Kidney (tissue), 14 donors: ENCODE results near the gene RBP7. TPM values are rescaled to one million over a fixed set of nuclear protein-coding genes. Genes with fewer than 3 reads are reported as not detected.

ENCODE experiments used
- DNase-seq, 5 donors: peaks; one replicate each; pipeline ENCODE4 v3.0.0-alpha.2; 2013 to 2020
- FAIRE-seq: peaks from 2 replicates; lab custom pipeline; 2012; peaks lifted over from hg19 to GRCh38; lab: Jason Lieb, UNC
- H3K27ac ChIP-seq, 2 donors: one replicate each; pipeline ENCODE4 v1.7.0; 2013; ENCODE audit warnings: low read depth in 2 of 2, low read length in 2 of 2, inconsistent platforms in 1 of 2
- H3K27me3 ChIP-seq: one replicate; pipeline ENCODE4 v1.7.1; 2013; ENCODE audit warnings: low read length, inconsistent platforms; ENCODE audit not compliant: control insufficient read depth, insufficient read depth
- H3K36me3 ChIP-seq, 3 donors: one replicate each; pipeline versions ENCODE4 v1.7.0 to v1.7.1; 2013; ENCODE audit warnings: low read length in 3 of 3, control low read depth in 1 of 3, inconsistent platforms in 1 of 3; ENCODE audit not compliant: insufficient read depth in 3 of 3, control insufficient read depth in 2 of 3
- H3K4me1 ChIP-seq, 3 donors: one replicate each; pipeline versions ENCODE4 v1.7.0 to v1.7.1; 2013; ENCODE audit warnings: low read length in 3 of 3, inconsistent platforms in 1 of 3, low read depth in 1 of 3; ENCODE audit not compliant: control insufficient read depth in 2 of 3, insufficient read depth in 2 of 3
- H3K4me3 ChIP-seq, 3 donors: one replicate each; pipeline versions ENCODE4 v1.7.0 to v1.8.1; 2013; ENCODE audit warnings: low read length in 3 of 3, control low read depth in 1 of 3, inconsistent platforms in 1 of 3
- H3K9ac ChIP-seq, 3 donors: one replicate each; pipeline versions ENCODE4 v1.7.0 to v1.7.1; 2013; ENCODE audit warnings: low read length in 3 of 3, control low read depth in 1 of 3, inconsistent platforms in 1 of 3
- H3K9me3 ChIP-seq, 3 donors: one replicate each; pipeline versions ENCODE4 v1.7.0 to v1.7.1; 2013; ENCODE audit warnings: low read length in 3 of 3, control low read depth in 1 of 3, inconsistent platforms in 1 of 3; ENCODE audit not compliant: control insufficient read depth in 2 of 3, insufficient read depth in 1 of 3
- CTCF ChIP-seq: IDR thresholded peaks from 3 replicates; pipeline ENCODE4 v1.5.1; 2012; ENCODE audit warnings: mild to moderate bottlenecking, moderate library complexity, borderline replicate concordance; ENCODE audit not compliant: insufficient read depth; ENCODE audit errors: extremely low read depth
- intact Hi-C: fragments of 100-400 bp; cut with DNase I; formaldehyde crosslinking; loops from one replicate; pipeline ENCODE4 v1.11.1; 2022
- polyA plus RNA-seq: library from polyadenylated mRNA; stranded (reverse); fragments of 350-450 nt; fragmentation: Illumina TruSeq; extraction: RNeasy Lipid Tissue Mini Kit (QIAGEN cat#74804); gene quantifications from one replicate; pipeline ENCODE4 v1.2.3, GENCODE V29; 2014; ENCODE audit warnings: low read depth, low replicate concordance; ENCODE audit not compliant: insufficient read depth
- total RNA-seq: library from RNA; stranded (reverse); fragmentation: NEBNext Ultra II Directional; extraction: Animal tissue kit (Norgen Biotek cat#: 25700); gene quantifications from one replicate; pipeline ENCODE4 v1.2.1, GENCODE V29; 2021
- donor health status: control.
- donor health status: control.
- donor health status: control.
- donor health status: control.
- donor health status: control.
- donor health status: DM: yes; HTN: yes; CAD: no.
- donor health status: Normal renal cell carcinoma (clear cell type).

The RBP7 gene
- total and polyA plus RNA-seq, 2 donors from 2014 or later: 21.2 to 49.3 TPM

GRCh38 chr1:10048601-10049000, 51.6 kb downstream of the RBP7 start:
- DNase-seq: no peak
- H3K36me3 ChIP-seq: peaks cover 0 to 4% (median 3%) of the 10 kb centered on the region in 3 donors
- no peak overlapping the region for H3K9ac ChIP-seq
- no peaks in the 10 kb centered on the region for H3K27me3 ChIP-seq
- no peak for FAIRE-seq
- H3K27ac ChIP-seq: no peak overlapping the region
- TF ChIP-seq CTCF: no peak
- no peaks in the 10 kb centered on the region for H3K9me3 ChIP-seq
- intact Hi-C loops: no loop called here
- H3K4me1 ChIP-seq: peaks cover 0 to 12% (median 7%) of the 10 kb centered on the region in 3 donors
- no peak overlapping the region for H3K4me3 ChIP-seq

- Histone ChIP-seq H3K4me3 (no peak overlapping the region), H3K27ac (no peak overlapping the region), H3K36me3 (peaks cover 0 to 4% (median 3%) of the 10 kb centered on the region in 3 donors), H3K4me1 (peaks cover 0 to 8% (median 4%) of the 10 kb centered on the region in 3 donors), H3K9ac (no peak overlapping the region), H3K27me3 (no peaks in the 10 kb centered on the region), H3K9me3 (no peaks in the 10 kb centered on the region)
- DNase-seq (no peak), FAIRE-seq (no peak)
- no peak for TF ChIP-seq CTCF
- intact Hi-C loops: no loop called here
Measured at GRCh38 chr1:10050611-10051010, 53.6 kb downstream of the RBP7 start.

- Histone ChIP-seq H3K9me3 (no peaks in the 10 kb centered on the region), H3K4me1 (no peaks in the 10 kb centered on the region), H3K27ac (no peak overlapping the region), H3K9ac (no peak overlapping the region), H3K4me3 (no peak overlapping the region), H3K27me3 (no peaks in the 10 kb centered on the region), H3K36me3 (peaks cover 0 to 4% (median 3%) of the 10 kb centered on the region in 3 donors)
- intact Hi-C loops: no loop called here
- DNase-seq (no peak), FAIRE-seq (no peak)
- no peak for TF ChIP-seq CTCF
Measured at GRCh38 chr1:10051656-10052055, 54.6 kb downstream of the RBP7 start.

GRCh38 chr1:10052347-10052746, 55.3 kb downstream of the RBP7 start:
- no peak for FAIRE-seq
- Histone ChIP-seq H3K4me1 (no peaks in the 10 kb centered on the region), H3K9ac (no peak overlapping the region)

More at GRCh38 chr1:10052347-10052746, 55.3 kb downstream of the RBP7 start:
- intact Hi-C loops: no loop called here
- H3K27ac ChIP-seq: no peak overlapping the region
- peaks cover 0 to 4% (median 3%) of the 10 kb centered on the region in 3 donors for H3K36me3 ChIP-seq
- no peaks in the 10 kb centered on the region for H3K9me3 ChIP-seq
- no peak for DNase-seq
- no peaks in the 10 kb centered on the region for H3K27me3 ChIP-seq
- H3K4me3 ChIP-seq: no peak overlapping the region
- TF ChIP-seq CTCF: no peak
